OCI-LY3 (cell line): ENCODE measurements around the gene SLC25A46.

ENCODE experiments used
- H2AFZ ChIP-seq: fragments of 200-600, 300-600 bp; shearing (Covaris generic); 2 replicates; pipeline ENCODE4 v1.6.0; 2014; ENCODE audit warnings: antibody characterized with exemption, low read depth, low read length
- H3K27ac ChIP-seq: fragments of 200-600, 300-600 bp; sonication (generic); 2 replicates; pipeline ENCODE4 v1.5.1; 2014; ENCODE audit warnings: mild to moderate bottlenecking, low read length, moderate library complexity, mixed read lengths
- H3K27me3 ChIP-seq: fragments of 200-600, 300-600 bp; sonication (generic); 2 replicates; pipeline ENCODE4 v1.6.1; 2014; ENCODE audit warnings: low read depth, low read length, mixed read lengths
- H3K36me3 ChIP-seq: fragments of 200-600, 300-600 bp; sonication (generic); replicated peaks from 2 replicates; pipeline ENCODE3; 2014; ENCODE audit warnings: low read depth, low read length, mixed read lengths
- H3K4me1 ChIP-seq: fragments of 300-600, 200-600 bp; sonication (generic); 2 replicates; pipeline ENCODE4 v1.6.1; 2014; ENCODE audit warnings: low read length, mixed read lengths
- H3K4me2 ChIP-seq: fragments of 200-600, 300-600 bp; sonication (generic); 2 replicates; pipeline ENCODE4 v1.6.1; 2014; ENCODE audit warnings: low read length, mixed read lengths
- H3K4me3 ChIP-seq: fragments of 300-600, 200-600 bp; sonication (generic); 2 replicates; pipeline ENCODE4 v1.5.1; 2014; ENCODE audit warnings: antibody characterized with exemption, mild to moderate bottlenecking, low read length, moderate library complexity
- H3K79me2 ChIP-seq: fragments of 300-600, 200-600 bp; shearing (Covaris generic); 2 replicates; pipeline ENCODE4 v1.6.1; 2014; ENCODE audit warnings: mild to moderate bottlenecking, low read length, mixed read lengths
- H3K9ac ChIP-seq: fragments of 300-600, 200-600 bp; shearing (Covaris generic); 2 replicates; pipeline ENCODE4 v1.6.0; 2014; ENCODE audit warnings: mild to moderate bottlenecking, low read length, moderate library complexity
- H3K9me3 ChIP-seq: fragments of 200-600, 300-600 bp; shearing (Covaris generic); 2 replicates; pipeline ENCODE4 v1.6.1; 2014; ENCODE audit warnings: low read length, mixed read lengths; ENCODE audit not compliant: insufficient read depth
- H4K20me1 ChIP-seq: fragments of 200-600, 300-600 bp; sonication (generic); 2 replicates; pipeline ENCODE4 v1.6.1; 2016; ENCODE audit warnings: low read length, mixed read lengths; ENCODE audit not compliant: insufficient read depth
- EZH2phosphoT487 ChIP-seq: fragments of 200-600 bp; shearing (Covaris generic); IDR thresholded peaks from 2 replicates; pipeline ENCODE4 v1.6.1; 2018; ENCODE audit warnings: antibody characterized with exemption, mixed run types, low read depth
- TF ChIP-seq, protein P1 (sequence below): fragments of 200-600, 300-600 bp; sonication (generic); IDR thresholded peaks from 2 replicates; pipeline ENCODE4 v1.5.1; 2014; ENCODE audit warnings: antibody characterized with exemption, low read length, low read depth

Gene SLC25A46

DNA sequence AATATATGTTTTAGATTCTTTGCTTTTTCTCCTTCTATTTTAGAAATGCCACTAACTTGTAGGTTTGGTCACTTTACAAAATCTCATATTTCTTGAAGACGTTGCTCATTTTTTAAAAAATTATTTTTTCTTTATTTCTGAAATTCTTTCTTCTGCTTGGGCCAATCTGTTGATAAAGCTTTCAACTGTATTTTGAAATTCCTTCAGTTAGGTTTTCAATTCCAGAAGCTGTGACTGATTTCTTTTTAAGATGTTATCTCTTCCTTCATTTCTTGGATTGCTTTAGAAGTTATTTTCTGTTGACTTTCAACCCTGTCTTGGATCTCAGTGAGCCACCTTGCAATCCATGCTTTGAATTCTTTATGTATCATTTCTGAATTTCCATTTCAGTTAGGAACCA, 64.2 kb downstream of the SLC25A46 start:
- Histone ChIP-seq H3K4me3 (no peak overlapping the region), H3K4me2 (no peak overlapping the region), H3K79me2 (no peaks in the 10 kb centered on the region), H4K20me1 (no peaks in the 10 kb centered on the region), H3K9me3 (0 out of 2 replicates have a peak, but pooled peaks cover 4% of the 10 kb centered on the region), H3K27me3 (no peaks in the 10 kb centered on the region), H3K9ac (no peak overlapping the region), H3K36me3 (no peaks in the 10 kb centered on the region), H3K27ac (no peak overlapping the region), H3K4me1 (no peaks in the 10 kb centered on the region), H2AFZ (no peak overlapping the region)
- TF ChIP-seq EZH2phosphoT487 = no peak
- TF ChIP-seq, protein P1, sequence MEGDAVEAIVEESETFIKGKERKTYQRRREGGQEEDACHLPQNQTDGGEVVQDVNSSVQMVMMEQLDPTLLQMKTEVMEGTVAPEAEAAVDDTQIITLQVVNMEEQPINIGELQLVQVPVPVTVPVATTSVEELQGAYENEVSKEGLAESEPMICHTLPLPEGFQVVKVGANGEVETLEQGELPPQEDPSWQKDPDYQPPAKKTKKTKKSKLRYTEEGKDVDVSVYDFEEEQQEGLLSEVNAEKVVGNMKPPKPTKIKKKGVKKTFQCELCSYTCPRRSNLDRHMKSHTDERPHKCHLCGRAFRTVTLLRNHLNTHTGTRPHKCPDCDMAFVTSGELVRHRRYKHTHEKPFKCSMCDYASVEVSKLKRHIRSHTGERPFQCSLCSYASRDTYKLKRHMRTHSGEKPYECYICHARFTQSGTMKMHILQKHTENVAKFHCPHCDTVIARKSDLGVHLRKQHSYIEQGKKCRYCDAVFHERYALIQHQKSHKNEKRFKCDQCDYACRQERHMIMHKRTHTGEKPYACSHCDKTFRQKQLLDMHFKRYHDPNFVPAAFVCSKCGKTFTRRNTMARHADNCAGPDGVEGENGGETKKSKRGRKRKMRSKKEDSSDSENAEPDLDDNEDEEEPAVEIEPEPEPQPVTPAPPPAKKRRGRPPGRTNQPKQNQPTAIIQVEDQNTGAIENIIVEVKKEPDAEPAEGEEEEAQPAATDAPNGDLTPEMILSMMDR = no peak

DNA sequence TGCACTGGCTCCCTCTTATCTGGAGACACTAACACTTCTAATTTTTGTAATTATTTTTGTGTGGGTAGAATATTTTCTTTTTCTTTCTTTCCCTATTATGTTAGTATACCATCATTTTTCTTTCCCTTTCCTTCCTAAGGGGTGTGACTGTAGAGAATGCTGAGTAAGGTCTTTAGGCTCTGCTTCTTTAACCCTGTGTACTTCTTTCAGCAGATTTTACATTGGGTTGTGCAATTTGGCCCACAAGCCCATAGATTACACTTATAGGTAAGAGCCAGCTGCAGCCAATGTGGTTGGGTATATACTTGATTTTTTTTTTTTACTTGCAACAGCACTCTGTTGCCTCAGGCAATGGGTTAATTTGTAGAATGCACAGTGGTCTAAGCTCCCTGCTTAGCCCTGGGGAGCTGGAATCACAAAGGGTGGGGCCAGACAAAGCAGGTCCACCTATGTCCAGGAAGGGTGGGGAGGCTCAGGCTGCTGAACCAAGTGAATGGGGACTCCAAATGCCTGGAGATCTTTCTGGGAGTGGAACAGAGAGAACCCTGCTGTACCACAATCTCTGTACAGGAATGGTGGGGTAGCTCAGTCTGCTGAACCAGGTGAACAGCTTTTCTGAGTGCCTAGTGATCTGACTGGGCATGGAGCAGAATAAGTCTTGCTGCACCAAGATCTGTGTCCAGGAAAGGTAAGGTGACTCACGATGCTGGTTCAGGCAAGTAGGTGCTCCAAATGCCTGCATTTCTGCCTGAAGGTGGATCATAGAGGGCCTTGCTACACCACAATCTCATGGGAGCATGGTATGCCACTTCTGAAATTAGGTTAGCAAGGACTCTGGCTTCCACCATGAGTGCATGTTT, 64.9 kb downstream of the SLC25A46 start:
- no peak for TF ChIP-seq EZH2phosphoT487
- TF ChIP-seq, protein P1 = no peak
- no peak overlapping the region for H3K4me2 ChIP-seq
- H3K4me1 ChIP-seq = no peaks in the 10 kb centered on the region
- H3K27me3 ChIP-seq = no peaks in the 10 kb centered on the region
- 0 out of 2 replicates have a peak, but pooled peaks cover 4% of the 10 kb centered on the region for H3K9me3 ChIP-seq
- no peak overlapping the region for H3K9ac ChIP-seq
- H4K20me1 ChIP-seq = no peaks in the 10 kb centered on the region
- H3K4me3 ChIP-seq = no peak overlapping the region
- no peaks in the 10 kb centered on the region for H3K79me2 ChIP-seq
- H3K36me3 ChIP-seq = no peaks in the 10 kb centered on the region
- no peak overlapping the region for H3K27ac ChIP-seq
- H2AFZ ChIP-seq = no peak overlapping the region

DNA sequence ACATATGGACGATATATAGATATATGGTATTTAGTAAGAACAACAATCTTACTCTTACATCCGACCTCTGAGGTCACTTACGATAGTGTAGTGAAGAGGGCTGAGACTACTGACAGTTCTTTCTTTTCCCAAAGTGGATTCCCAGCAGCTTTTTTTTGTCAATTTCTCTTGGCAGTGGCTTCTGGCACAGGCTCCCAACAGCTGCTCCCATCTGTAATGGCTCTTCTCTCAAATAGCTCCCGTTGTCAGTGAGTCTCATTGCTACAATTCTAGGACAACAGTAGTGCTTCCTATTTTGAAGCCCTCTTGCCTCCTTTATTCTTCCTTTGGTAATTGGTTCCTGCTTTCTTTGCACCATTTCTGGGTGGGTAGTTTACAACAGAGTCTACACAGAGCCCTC, 68.4 kb downstream of the SLC25A46 start:
- no peaks in the 10 kb centered on the region for H3K4me1 ChIP-seq

DNA sequence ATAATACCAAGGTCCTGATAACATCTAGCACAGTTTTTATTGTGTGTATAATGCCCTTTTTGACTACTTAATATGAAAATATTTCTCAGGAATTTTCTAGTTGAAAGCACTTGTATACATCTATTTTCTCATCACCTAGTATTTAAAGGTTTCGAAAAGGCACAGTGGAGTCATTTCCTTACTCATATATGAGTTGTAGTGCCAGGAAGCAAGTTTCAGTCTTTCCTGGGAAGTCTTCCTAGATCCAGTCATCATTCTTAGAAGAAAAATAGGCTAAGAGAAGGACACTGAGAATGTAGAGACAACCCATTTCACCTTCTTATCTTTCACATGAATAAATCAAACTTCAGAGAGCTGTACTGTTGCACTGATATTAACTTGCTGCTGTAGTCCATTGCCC, 70.2 kb downstream of the SLC25A46 start:
- no peak overlapping the region for H3K4me2 ChIP-seq
- no peak overlapping the region for H3K27ac ChIP-seq
- H3K36me3 ChIP-seq = no peaks in the 10 kb centered on the region
- no peaks in the 10 kb centered on the region for H3K9me3 ChIP-seq
- no peak overlapping the region for H3K9ac ChIP-seq
- no peaks in the 10 kb centered on the region for H3K27me3 ChIP-seq
- H3K79me2 ChIP-seq = no peaks in the 10 kb centered on the region
- no peak overlapping the region for H2AFZ ChIP-seq
- no peaks in the 10 kb centered on the region for H3K4me1 ChIP-seq
- no peak overlapping the region for H3K4me3 ChIP-seq
- no peak for TF ChIP-seq EZH2phosphoT487
- TF ChIP-seq, protein P1 = no peak
- no peaks in the 10 kb centered on the region for H4K20me1 ChIP-seq

More for the DNA sequence above, 68.4 kb downstream of the SLC25A46 start:
- H3K4me3 ChIP-seq = no peak overlapping the region
- no peaks in the 10 kb centered on the region for H3K27me3 ChIP-seq
- TF ChIP-seq, protein P1 = no peak
- no peak for TF ChIP-seq EZH2phosphoT487
- no peaks in the 10 kb centered on the region for H4K20me1 ChIP-seq
- H3K9ac ChIP-seq = no peak overlapping the region
- H3K4me2 ChIP-seq = no peak overlapping the region
- H3K79me2 ChIP-seq = no peaks in the 10 kb centered on the region
- no peaks in the 10 kb centered on the region for H3K36me3 ChIP-seq
- no peak overlapping the region for H3K27ac ChIP-seq
- 0 out of 2 replicates have a peak, but pooled peaks cover 4% of the 10 kb centered on the region for H3K9me3 ChIP-seq
- no peak overlapping the region for H2AFZ ChIP-seq
